ENCODE results near the gene RBM24. TPM values are rescaled to one million over a fixed set of nuclear protein-coding genes. Genes with fewer than 3 reads are reported as not detected.

The RBM24 gene
- total and polyA plus RNA-seq, 2 of the 13 experiments (the other 11 are each of a cell fraction or from before 2014, with no cell fraction given), result 1.5 to 14.2 TPM

GRCh38 chr6:17311595-17312311 lies 30.6 kb downstream of the RBM24 start (continued):
- peak; percentile 93 for TF ChIP-seq TEAD3 (CRISPR knock-in tag; optimal IDR thresholded peaks at IDR 0.05; ENCODE audit: borderline replicate concordance)
- TF ChIP-seq ZNF331 (CRISPR knock-in tag; IDR thresholded peaks at IDR 0.05), result peak; percentile 74
- no peak for TF ChIP-seq CENPX (CRISPR knock-in tag; IDR thresholded peaks at IDR 0.05)
- TF ChIP-seq NCOA5 (CRISPR knock-in tag; IDR thresholded peaks at IDR 0.05), result no peak
- TF ChIP-seq HNF4G (IDR thresholded peaks at IDR 0.05; ENCODE audit: borderline replicate concordance, low read depth, low read length), result peak; percentile 90
- peak; percentile 93 for TF ChIP-seq HNF4G (CRISPR knock-in tag; IDR thresholded peaks at IDR 0.05; ENCODE audit: borderline replicate concordance, low read depth)
- TF ChIP-seq JARID2 (CRISPR knock-in tag; IDR thresholded peaks at IDR 0.05; ENCODE audit: insufficient replicate concordance), result peak; percentile 27
- TF ChIP-seq ZNF572 (CRISPR knock-in tag; IDR thresholded peaks at IDR 0.05), result 0 out of 2 replicates have a peak, but pooled peaks have one; percentile 54
- TF ChIP-seq HMG20A (CRISPR knock-in tag; IDR thresholded peaks at IDR 0.05; ENCODE audit: borderline replicate concordance), result peak; percentile 92; the same call in 1 of the 2 replicates
- TF ChIP-seq ZNF20 (CRISPR knock-in tag; IDR thresholded peaks at IDR 0.05), result no peak
- TF ChIP-seq CSRNP2 (CRISPR knock-in tag; conservative IDR thresholded peaks at IDR 0.05; ENCODE audit: low read depth), result no peak
- TF ChIP-seq, protein P1, sequence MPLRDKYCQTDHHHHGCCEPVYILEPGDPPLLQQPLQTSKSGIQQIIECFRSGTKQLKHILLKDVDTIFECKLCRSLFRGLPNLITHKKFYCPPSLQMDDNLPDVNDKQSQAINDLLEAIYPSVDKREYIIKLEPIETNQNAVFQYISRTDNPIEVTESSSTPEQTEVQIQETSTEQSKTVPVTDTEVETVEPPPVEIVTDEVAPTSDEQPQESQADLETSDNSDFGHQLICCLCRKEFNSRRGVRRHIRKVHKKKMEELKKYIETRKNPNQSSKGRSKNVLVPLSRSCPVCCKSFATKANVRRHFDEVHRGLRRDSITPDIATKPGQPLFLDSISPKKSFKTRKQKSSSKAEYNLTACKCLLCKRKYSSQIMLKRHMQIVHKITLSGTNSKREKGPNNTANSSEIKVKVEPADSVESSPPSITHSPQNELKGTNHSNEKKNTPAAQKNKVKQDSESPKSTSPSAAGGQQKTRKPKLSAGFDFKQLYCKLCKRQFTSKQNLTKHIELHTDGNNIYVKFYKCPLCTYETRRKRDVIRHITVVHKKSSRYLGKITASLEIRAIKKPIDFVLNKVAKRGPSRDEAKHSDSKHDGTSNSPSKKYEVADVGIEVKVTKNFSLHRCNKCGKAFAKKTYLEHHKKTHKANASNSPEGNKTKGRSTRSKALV (CRISPR knock-in tag; IDR thresholded peaks at IDR 0.05), result peak; percentile 85
- peak; percentile 71; the same call in 1 of the 2 replicates for TF ChIP-seq KLF11 (CRISPR knock-in tag; IDR thresholded peaks at IDR 0.05)
- TF ChIP-seq SP140L (CRISPR knock-in tag; IDR thresholded peaks at IDR 0.05; ENCODE audit: borderline replicate concordance), result no peak
- TF ChIP-seq ZNF326 (CRISPR knock-in tag; IDR thresholded peaks at IDR 0.05; ENCODE audit: borderline replicate concordance), result no peak
- TF ChIP-seq YY1 (IDR thresholded peaks at IDR 0.05; ENCODE audit: insufficient read depth, insufficient replicate concordance, low read depth, low read length), result no peak
- peak; percentile 95 for TF ChIP-seq KDM6A (CRISPR knock-in tag; IDR thresholded peaks at IDR 0.05; ENCODE audit: low read depth)
- 0 out of 2 replicates have a peak, but pooled peaks have one; percentile 89 for TF ChIP-seq ZNF101 (CRISPR knock-in tag; IDR thresholded peaks at IDR 0.05; ENCODE audit: borderline replicate concordance, low read depth)
- TF ChIP-seq, protein P2, sequence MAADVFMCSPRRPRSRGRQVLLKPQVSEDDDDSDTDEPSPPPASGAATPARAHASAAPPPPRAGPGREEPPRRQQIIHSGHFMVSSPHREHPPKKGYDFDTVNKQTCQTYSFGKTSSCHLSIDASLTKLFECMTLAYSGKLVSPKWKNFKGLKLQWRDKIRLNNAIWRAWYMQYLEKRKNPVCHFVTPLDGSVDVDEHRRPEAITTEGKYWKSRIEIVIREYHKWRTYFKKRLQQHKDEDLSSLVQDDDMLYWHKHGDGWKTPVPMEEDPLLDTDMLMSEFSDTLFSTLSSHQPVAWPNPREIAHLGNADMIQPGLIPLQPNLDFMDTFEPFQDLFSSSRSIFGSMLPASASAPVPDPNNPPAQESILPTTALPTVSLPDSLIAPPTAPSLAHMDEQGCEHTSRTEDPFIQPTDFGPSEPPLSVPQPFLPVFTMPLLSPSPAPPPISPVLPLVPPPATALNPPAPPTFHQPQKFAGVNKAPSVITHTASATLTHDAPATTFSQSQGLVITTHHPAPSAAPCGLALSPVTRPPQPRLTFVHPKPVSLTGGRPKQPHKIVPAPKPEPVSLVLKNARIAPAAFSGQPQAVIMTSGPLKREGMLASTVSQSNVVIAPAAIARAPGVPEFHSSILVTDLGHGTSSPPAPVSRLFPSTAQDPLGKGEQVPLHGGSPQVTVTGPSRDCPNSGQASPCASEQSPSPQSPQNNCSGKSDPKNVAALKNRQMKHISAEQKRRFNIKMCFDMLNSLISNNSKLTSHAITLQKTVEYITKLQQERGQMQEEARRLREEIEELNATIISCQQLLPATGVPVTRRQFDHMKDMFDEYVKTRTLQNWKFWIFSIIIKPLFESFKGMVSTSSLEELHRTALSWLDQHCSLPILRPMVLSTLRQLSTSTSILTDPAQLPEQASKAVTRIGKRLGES (CRISPR knock-in tag; IDR thresholded peaks at IDR 0.05; ENCODE audit: borderline replicate concordance), result no peak
- TF ChIP-seq, protein P3, sequence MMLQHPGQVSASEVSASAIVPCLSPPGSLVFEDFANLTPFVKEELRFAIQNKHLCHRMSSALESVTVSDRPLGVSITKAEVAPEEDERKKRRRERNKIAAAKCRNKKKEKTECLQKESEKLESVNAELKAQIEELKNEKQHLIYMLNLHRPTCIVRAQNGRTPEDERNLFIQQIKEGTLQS (CRISPR knock-in tag; IDR thresholded peaks at IDR 0.05), result peak; percentile 95
- TF ChIP-seq RBFOX2 (IDR thresholded peaks at IDR 0.05; ENCODE audit: low read depth, low read length), result peak; percentile 54; the same call in 1 of the 2 replicates
- TF ChIP-seq, protein P4, sequence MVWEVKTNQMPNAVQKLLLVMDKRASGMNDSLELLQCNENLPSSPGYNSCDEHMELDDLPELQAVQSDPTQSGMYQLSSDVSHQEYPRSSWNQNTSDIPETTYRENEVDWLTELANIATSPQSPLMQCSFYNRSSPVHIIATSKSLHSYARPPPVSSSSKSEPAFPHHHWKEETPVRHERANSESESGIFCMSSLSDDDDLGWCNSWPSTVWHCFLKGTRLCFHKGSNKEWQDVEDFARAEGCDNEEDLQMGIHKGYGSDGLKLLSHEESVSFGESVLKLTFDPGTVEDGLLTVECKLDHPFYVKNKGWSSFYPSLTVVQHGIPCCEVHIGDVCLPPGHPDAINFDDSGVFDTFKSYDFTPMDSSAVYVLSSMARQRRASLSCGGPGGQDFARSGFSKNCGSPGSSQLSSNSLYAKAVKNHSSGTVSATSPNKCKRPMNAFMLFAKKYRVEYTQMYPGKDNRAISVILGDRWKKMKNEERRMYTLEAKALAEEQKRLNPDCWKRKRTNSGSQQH (CRISPR knock-in tag; IDR thresholded peaks at IDR 0.05; ENCODE audit: low read depth), result peak; percentile 81

All from HepG2 (cell line).